Ovary (tissue), 9 donors: ENCODE measurements around the gene PPME1. TPM values are rescaled to one million over a fixed set of nuclear protein-coding genes. Genes with fewer than 3 reads are reported as not detected.

Source experiments
- DNase-seq, 5 donors: peaks; one replicate each; pipeline ENCODE4 v3.0.0-alpha.2; 2019 to 2020
- H3K27ac ChIP-seq, 2 donors: fragments of 200-600 bp; one replicate each; pipeline versions ENCODE4 v1.5.1 to v1.8.0; 2019 to 2022
- H3K27me3 ChIP-seq: fragments of 200-600 bp; one replicate; pipeline ENCODE4 v1.8.0; 2022
- H3K36me3 ChIP-seq: fragments of 200-600 bp; sonication (generic); one replicate; pipeline ENCODE4 v1.5.1; 2019
- H3K4me1 ChIP-seq: one replicate; pipeline ENCODE4 v1.8.1; 2013; ENCODE audit warnings: mild to moderate bottlenecking, moderate library complexity; ENCODE audit not compliant: insufficient read depth
- H3K4me3 ChIP-seq: fragments of 200-600 bp; sonication (generic); one replicate; pipeline ENCODE4 v1.5.1; 2017
- H3K9me3 ChIP-seq, 2 donors: fragments of 200-600 bp in 1 of 2; sonication (generic) in 1 of 2; one replicate each; pipeline versions ENCODE4 v1.5.1 to v1.8.1; 2013 to 2019; ENCODE audit warnings: mild to moderate bottlenecking in 1 of 2, moderate library complexity in 1 of 2
- CTCF ChIP-seq, 3 donors: fragments of 450-650 bp in 2 of 3; fragments of 200-600 bp in 1 of 3; IDR thresholded peaks; one replicate each; pipeline versions ENCODE4 v1.5.1 to v1.8.0; 2016 to 2022; ENCODE audit warnings: antibody characterized with exemption in 3 of 3, mild to moderate bottlenecking in 1 of 3
- EP300 ChIP-seq: sonication (generic); formaldehyde crosslinking; IDR thresholded peaks from one replicate; pipeline ENCODE4 v1.6.1; 2017; ENCODE audit warnings: antibody characterized with exemption
- POLR2A ChIP-seq: fragments of 450-650 bp; IDR thresholded peaks from one replicate; pipeline ENCODE4 v1.6.1; 2017; ENCODE audit warnings: antibody characterized with exemption, mild to moderate bottlenecking, moderate library complexity
- WGBS, 3 donors: extraction: QIAGEN DNeasy Blood & Tissue Kit in 1 of 3; methylation state at CpG; one replicate each; pipeline versions ENCODE4 v1.1.5 to v1.1.7; 2013 to 2017; 5-methylcytosine and 5-hydroxymethylcytosine counted together
- intact Hi-C, 4 donors: fragments of 100-400 bp; cut with DNase I; formaldehyde crosslinking; loops; one replicate each; pipeline versions ENCODE4 v1.11.0 to v1.15.1; 2022 to 2023
- polyA plus RNA-seq, 2 donors: library from polyadenylated mRNA; stranded (reverse); fragments of 200-250 nt in 1 of 2; fragments of 350-450 nt in 1 of 2; fragmentation: Illumina TruSeq in 1 of 2; extraction: RNeasy Lipid Tissue Mini Kit (QIAGEN cat#74804) in 1 of 2; gene quantifications; one replicate each; pipeline ENCODE4 v1.2.3, GENCODE V29; 2013 to 2014
- total RNA-seq, 7 donors: library from RNA; depleted of rRNA in 2 of 7; stranded (reverse); fragments of >200 nt in 2 of 7; fragmentation: NEBNext Ultra II Directional in 3 of 7; extraction: Animal tissue kit (Norgen Biotek cat#: 25700) in 3 of 7; gene quantifications; one replicate each; pipeline versions ENCODE4 v1.1.0 to v1.2.4, GENCODE V29; 2016 to 2023
- donor health status: DM: no; HTN: no; CAD: no; lungs with moderate emphysema.
- donor health status: DM: no; HTN: no; CAD: no.
- donor health status: Bipolar disorder and iron deficiency.
- donor health status: DM: yes; HTN: yes; CAD: no.
- donor health status: DM: no; HTN: no; CAD: no.
- donor health status: DM: yes; HTN: yes; CAD: no.

PPME1 gene
- total and polyA plus RNA-seq, 9 donors = 19.6 to 42.2 (median 35.8) TPM

- 73 to 84% (median 83%) methylated on average over 2 of the region's 2 CpGs for WGBS, 3 donors
- TF ChIP-seq EP300 = no peak
- no peak for TF ChIP-seq CTCF (IDR thresholded peaks at IDR 0.05)
- no peak for TF ChIP-seq POLR2A
- H3K4me1 ChIP-seq = no peaks in the 10 kb centered on the region
- H3K36me3 ChIP-seq = no peaks in the 10 kb centered on the region
- no peak overlapping the region for H3K4me3 ChIP-seq
- DNase-seq = no peak
- intact Hi-C loops = no loop called here
- H3K27me3 ChIP-seq = no peaks in the 10 kb centered on the region
- H3K9me3 ChIP-seq = no peaks in the 10 kb centered on the region
- H3K27ac ChIP-seq = no peak overlapping the region
Observed at GRCh38 chr11:74162681-74163467, 8.2 kb upstream of the PPME1 start.

- H3K27ac ChIP-seq = no peak overlapping the region
- H3K4me1 ChIP-seq = peaks cover 9% of the 10 kb centered on the region
- TF ChIP-seq POLR2A (no peak), CTCF (IDR thresholded peaks at IDR 0.05) (no peak), EP300 (no peak)
- H3K36me3 ChIP-seq = no peaks in the 10 kb centered on the region
- 19 to 46% (median 22%) methylated on average over 3 of the region's 3 CpGs for WGBS, 3 donors
- no peak for DNase-seq
- H3K4me3 ChIP-seq = no peak overlapping the region
- H3K9me3 ChIP-seq = no peaks in the 10 kb centered on the region
- no peaks in the 10 kb centered on the region for H3K27me3 ChIP-seq
- intact Hi-C loops = no loop called here
Observed at GRCh38 chr11:74168838-74169237, 2.3 kb upstream of the PPME1 start.

- Histone ChIP-seq H3K27me3 (no peaks in the 10 kb centered on the region), H3K4me3 (peak overlapping the region; percentile 91), H3K9me3 (no peaks in the 10 kb centered on the region), H3K4me1 (peaks cover 9% of the 10 kb centered on the region), H3K36me3 (no peaks in the 10 kb centered on the region), H3K27ac (no peak overlapping the region)
- WGBS, 3 donors = 6 to 14% (median 10%) methylated on average over 9 of the region's 9 CpGs
- intact Hi-C loops = no loop called here
- DNase-seq = no peak
- TF ChIP-seq POLR2A = no peak
- TF ChIP-seq EP300 = no peak
- no peak for TF ChIP-seq CTCF (IDR thresholded peaks at IDR 0.05)
Observed at GRCh38 chr11:74169738-74170458, 1.2 kb upstream of the PPME1 start.

GRCh38 chr11:74171630-74171968 is 510 bp downstream of the PPME1 start:
- TF ChIP-seq EP300 (no peak), POLR2A (no peak), CTCF (IDR thresholded peaks at IDR 0.05) (no peak)
- Histone ChIP-seq H3K36me3 (no peaks in the 10 kb centered on the region), H3K27ac (peak overlapping the region; percentile 55 to 68), H3K4me3 (peak overlapping the region; percentile 91), H3K4me1 (peaks cover 9% of the 10 kb centered on the region), H3K9me3 (no peaks in the 10 kb centered on the region), H3K27me3 (no peaks in the 10 kb centered on the region)
- 1 to 2% (median 1%) methylated on average over 5 of the region's 5 CpGs for WGBS, 3 donors
- no peak for DNase-seq
- intact Hi-C loops = no loop called here
